GM23338 (cell line): ENCODE measurements around the gene ZNF808. TPM values are rescaled to one million over a fixed set of nuclear protein-coding genes. Genes with fewer than 3 reads are reported as not detected.
A peak's percentile ranks its signal among the peaks of the same experiment; 100 is the strongest.
"Not testable (repeated sequence)": the region's sequence is repeated elsewhere in the genome, so short reads cannot be mapped to it uniquely, and the experiment has no call there.

Experiments used
- ATAC-seq: fragments of 200-7000 bp; cut with Tn5 transposase; 3 replicates; pipeline ENCODE4 v1.9.1; 2020
- DNase-seq: peaks from one replicate; pipeline ENCODE4 v3.0.0-alpha.2; 2015; ENCODE audit warnings: low spot score
- H2AFZ ChIP-seq: fragments of 200-600 bp; sonication (generic); 2 replicates; pipeline ENCODE4 v1.8.0; 2016; ENCODE audit warnings: antibody characterized with exemption, mild to moderate bottlenecking, moderate library complexity
- H3F3A ChIP-seq: fragments of 200-600 bp; sonication (generic); replicated peaks from 2 replicates; pipeline ENCODE4 v1.8.0; 2017; ENCODE audit warnings: antibody characterized with exemption, mixed run types, low read depth
- H3K27ac ChIP-seq: fragments of 200-600 bp; sonication (generic); 2 replicates; pipeline ENCODE4 v1.6.1; 2016; ENCODE audit warnings: low read depth
- H3K27me3 ChIP-seq: fragments of 200-600 bp; sonication (generic); 2 replicates; pipeline ENCODE4 v1.8.0; 2016; ENCODE audit warnings: mild to moderate bottlenecking, mixed run types, moderate library complexity; ENCODE audit not compliant: insufficient read depth
- H3K36me3 ChIP-seq: fragments of 200-600 bp; sonication (generic); 2 replicates; pipeline ENCODE4 v1.8.0; 2016; ENCODE audit warnings: mild to moderate bottlenecking; ENCODE audit not compliant: insufficient read depth
- H3K4me1 ChIP-seq: fragments of 200-600 bp; sonication (generic); 2 replicates; pipeline ENCODE4 v1.8.0; 2016; ENCODE audit warnings: mild to moderate bottlenecking, moderate library complexity; ENCODE audit not compliant: insufficient read depth
- H3K4me2 ChIP-seq: fragments of 200-600 bp; sonication (generic); 2 replicates; pipeline ENCODE4 v1.7.1; 2017; ENCODE audit warnings: mixed run types
- H3K4me3 ChIP-seq: fragments of 200-600 bp; sonication (generic); 2 replicates; pipeline ENCODE4 v1.6.1; 2016; ENCODE audit warnings: mixed run types
- H3K79me2 ChIP-seq: fragments of 200-600 bp; sonication (generic); replicated peaks from 2 replicates; pipeline ENCODE4 v1.8.0; 2017; ENCODE audit warnings: mild to moderate bottlenecking; ENCODE audit not compliant: insufficient read depth
- H3K9me2 ChIP-seq: fragments of 200-600 bp; sonication (generic); 2 replicates; pipeline ENCODE4 v1.8.0; 2017; ENCODE audit not compliant: insufficient read depth
- H4K20me1 ChIP-seq: fragments of 200-600 bp; sonication (generic); replicated peaks from 2 replicates; pipeline ENCODE4 v1.8.0; 2017; ENCODE audit warnings: mild to moderate bottlenecking; ENCODE audit not compliant: insufficient read depth
- H3K27ac Mint-ChIP-seq: 2 replicates; pipeline ENCODE4 v1.8.0; 2020; ENCODE audit warnings: inconsistent platforms, mild to moderate bottlenecking, moderate library complexity, mixed read lengths
- H3K27me3 Mint-ChIP-seq: 3 replicates; pipeline ENCODE4 v1.8.0; 2022; ENCODE audit warnings: low read depth, mild to moderate bottlenecking, moderate library complexity, mixed read lengths, inconsistent platforms; ENCODE audit not compliant: insufficient read depth, poor library complexity
- H3K36me3 Mint-ChIP-seq: 3 replicates; pipeline ENCODE4 v1.8.0; 2021; ENCODE audit warnings: low read depth, mild to moderate bottlenecking, inconsistent platforms, moderate library complexity, mixed read lengths
- H3K4me1 Mint-ChIP-seq: 3 replicates; pipeline ENCODE4 v1.8.0; 2020; ENCODE audit warnings: mild to moderate bottlenecking, inconsistent platforms, mixed read lengths
- H3K4me3 Mint-ChIP-seq: 3 replicates; pipeline ENCODE4 v1.8.0; 2021; ENCODE audit warnings: moderate library complexity, mild to moderate bottlenecking, inconsistent platforms, mixed read lengths
- H3K9me3 Mint-ChIP-seq: 3 replicates; pipeline ENCODE4 v1.8.0; 2020; ENCODE audit warnings: moderate library complexity, mild to moderate bottlenecking, inconsistent platforms, mixed read lengths
- CREB1 ChIP-seq: fragments of 250-450 bp; sonication (Bioruptor Pico); IDR thresholded peaks from 2 replicates; pipeline ENCODE4 v1.5.0; 2020; ENCODE audit warnings: low read depth, mild to moderate bottlenecking, moderate library complexity
- ETS1 ChIP-seq: IDR thresholded peaks from 2 replicates; pipeline ENCODE4 v1.6.1; 2016; ENCODE audit warnings: antibody characterized with exemption
- EZH2phosphoT487 ChIP-seq: fragments of 200-600 bp; sonication (generic); IDR thresholded peaks from one replicate; pipeline ENCODE4 v1.8.1; 2018; ENCODE audit warnings: antibody characterized with exemption; ENCODE audit not compliant: unreplicated experiment
- JUNB ChIP-seq: IDR thresholded peaks from one replicate; pipeline ENCODE4 v1.6.1; 2016; ENCODE audit warnings: antibody characterized with exemption; ENCODE audit not compliant: unreplicated experiment
- NANOG ChIP-seq: IDR thresholded peaks from 2 replicates; pipeline ENCODE4 v1.6.1; 2016; ENCODE audit warnings: antibody characterized with exemption, borderline replicate concordance
- POLR2AphosphoS5 ChIP-seq: IDR thresholded peaks from 2 replicates; pipeline ENCODE4 v1.6.1; 2016; ENCODE audit warnings: antibody characterized with exemption, low read depth
- ZNF114 ChIP-seq: fragments of 250-450 bp; sonication (Bioruptor Pico); IDR thresholded peaks from 2 replicates; pipeline ENCODE4 v1.5.0; 2020; ENCODE audit warnings: mild to moderate bottlenecking, moderate library complexity
- polyA plus RNA-seq: library from polyadenylated mRNA; unstranded; fragments of >200 nt; fragmentation: Nextera tagmentation; extraction: Ambion mirVana; gene quantifications from 2 replicates; pipeline ENCODE4 v1.2.1, GENCODE V29; 2016
- total RNA-seq: library from RNA; depleted of rRNA; stranded (reverse); fragments of >200 nt; shearing (Covaris generic); gene quantifications from 2 replicates; pipeline ENCODE4 v1.2.3, GENCODE V29; 2014
- TF ChIP-seq, protein P1 (sequence below): fragments of 250-450 bp; sonication (Bioruptor Pico); IDR thresholded peaks from 2 replicates; pipeline ENCODE4 v1.5.0; 2020; ENCODE audit warnings: mild to moderate bottlenecking, moderate library complexity

The ZNF808 gene
- total and polyA plus RNA-seq, 2 experiments from 2014 or later, result 10.5 to 32.1 TPM

DNA sequence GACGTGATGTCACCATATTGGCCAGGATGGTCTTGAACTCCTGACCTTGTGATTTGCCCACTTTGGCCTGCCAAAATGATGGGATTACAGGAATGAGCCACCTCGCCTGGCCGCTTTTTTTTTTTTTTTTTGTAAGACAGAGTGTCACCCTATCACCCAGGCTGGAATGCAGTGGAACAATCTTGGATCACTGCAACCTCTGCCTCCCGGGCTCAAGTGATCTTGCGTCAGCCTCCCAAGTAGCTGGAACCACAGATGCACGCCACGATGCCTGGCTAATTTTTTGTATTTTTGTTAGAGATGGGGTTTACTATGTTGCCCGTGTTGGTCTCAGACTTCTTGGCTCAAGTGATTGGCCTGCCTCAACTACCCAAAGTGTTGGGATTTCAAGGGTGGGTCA lies 28.9 kb upstream of the ZNF808 start (continued):
- TF ChIP-seq, protein P1, sequence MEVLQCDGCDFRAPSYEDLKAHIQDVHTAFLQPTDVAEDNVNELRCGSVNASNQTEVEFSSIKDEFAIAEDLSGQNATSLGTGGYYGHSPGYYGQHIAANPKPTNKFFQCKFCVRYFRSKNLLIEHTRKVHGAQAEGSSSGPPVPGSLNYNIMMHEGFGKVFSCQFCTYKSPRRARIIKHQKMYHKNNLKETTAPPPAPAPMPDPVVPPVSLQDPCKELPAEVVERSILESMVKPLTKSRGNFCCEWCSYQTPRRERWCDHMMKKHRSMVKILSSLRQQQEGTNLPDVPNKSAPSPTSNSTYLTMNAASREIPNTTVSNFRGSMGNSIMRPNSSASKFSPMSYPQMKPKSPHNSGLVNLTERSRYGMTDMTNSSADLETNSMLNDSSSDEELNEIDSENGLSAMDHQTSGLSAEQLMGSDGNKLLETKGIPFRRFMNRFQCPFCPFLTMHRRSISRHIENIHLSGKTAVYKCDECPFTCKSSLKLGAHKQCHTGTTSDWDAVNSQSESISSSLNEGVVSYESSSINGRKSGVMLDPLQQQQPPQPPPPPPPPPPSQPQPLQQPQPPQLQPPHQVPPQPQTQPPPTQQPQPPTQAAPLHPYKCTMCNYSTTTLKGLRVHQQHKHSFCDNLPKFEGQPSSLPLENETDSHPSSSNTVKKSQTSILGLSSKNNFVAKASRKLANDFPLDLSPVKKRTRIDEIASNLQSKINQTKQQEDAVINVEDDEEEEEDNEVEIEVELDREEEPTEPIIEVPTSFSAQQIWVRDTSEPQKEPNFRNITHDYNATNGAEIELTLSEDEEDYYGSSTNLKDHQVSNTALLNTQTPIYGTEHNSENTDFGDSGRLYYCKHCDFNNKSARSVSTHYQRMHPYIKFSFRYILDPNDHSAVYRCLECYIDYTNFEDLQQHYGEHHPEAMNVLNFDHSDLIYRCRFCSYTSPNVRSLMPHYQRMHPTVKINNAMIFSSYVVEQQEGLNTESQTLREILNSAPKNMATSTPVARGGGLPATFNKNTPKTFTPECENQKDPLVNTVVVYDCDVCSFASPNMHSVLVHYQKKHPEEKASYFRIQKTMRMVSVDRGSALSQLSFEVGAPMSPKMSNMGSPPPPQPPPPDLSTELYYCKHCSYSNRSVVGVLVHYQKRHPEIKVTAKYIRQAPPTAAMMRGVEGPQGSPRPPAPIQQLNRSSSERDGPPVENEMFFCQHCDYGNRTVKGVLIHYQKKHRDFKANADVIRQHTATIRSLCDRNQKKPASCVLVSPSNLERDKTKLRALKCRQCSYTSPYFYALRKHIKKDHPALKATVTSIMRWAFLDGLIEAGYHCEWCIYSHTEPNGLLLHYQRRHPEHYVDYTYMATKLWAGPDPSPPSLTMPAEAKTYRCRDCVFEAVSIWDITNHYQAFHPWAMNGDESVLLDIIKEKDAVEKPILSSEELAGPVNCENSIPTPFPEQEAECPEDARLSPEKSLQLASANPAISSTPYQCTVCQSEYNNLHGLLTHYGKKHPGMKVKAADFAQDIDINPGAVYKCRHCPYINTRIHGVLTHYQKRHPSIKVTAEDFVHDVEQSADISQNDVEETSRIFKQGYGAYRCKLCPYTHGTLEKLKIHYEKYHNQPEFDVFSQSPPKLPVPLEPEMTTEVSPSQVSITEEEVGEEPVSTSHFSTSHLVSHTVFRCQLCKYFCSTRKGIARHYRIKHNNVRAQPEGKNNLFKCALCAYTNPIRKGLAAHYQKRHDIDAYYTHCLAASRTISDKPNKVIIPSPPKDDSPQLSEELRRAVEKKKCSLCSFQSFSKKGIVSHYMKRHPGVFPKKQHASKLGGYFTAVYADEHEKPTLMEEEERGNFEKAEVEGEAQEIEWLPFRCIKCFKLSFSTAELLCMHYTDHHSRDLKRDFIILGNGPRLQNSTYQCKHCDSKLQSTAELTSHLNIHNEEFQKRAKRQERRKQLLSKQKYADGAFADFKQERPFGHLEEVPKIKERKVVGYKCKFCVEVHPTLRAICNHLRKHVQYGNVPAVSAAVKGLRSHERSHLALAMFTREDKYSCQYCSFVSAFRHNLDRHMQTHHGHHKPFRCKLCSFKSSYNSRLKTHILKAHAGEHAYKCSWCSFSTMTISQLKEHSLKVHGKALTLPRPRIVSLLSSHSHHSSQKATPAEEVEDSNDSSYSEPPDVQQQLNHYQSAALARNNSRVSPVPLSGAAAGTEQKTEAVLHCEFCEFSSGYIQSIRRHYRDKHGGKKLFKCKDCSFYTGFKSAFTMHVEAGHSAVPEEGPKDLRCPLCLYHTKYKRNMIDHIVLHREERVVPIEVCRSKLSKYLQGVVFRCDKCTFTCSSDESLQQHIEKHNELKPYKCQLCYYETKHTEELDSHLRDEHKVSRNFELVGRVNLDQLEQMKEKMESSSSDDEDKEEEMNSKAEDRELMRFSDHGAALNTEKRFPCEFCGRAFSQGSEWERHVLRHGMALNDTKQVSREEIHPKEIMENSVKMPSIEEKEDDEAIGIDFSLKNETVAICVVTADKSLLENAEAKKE, result no peak
- TF ChIP-seq ETS1 (no peak), EZH2phosphoT487 (no peak), POLR2AphosphoS5 (no peak), JUNB (no peak), CREB1 (no peak), ZNF114 (CRISPR knock-in tag) (no peak)

DNA sequence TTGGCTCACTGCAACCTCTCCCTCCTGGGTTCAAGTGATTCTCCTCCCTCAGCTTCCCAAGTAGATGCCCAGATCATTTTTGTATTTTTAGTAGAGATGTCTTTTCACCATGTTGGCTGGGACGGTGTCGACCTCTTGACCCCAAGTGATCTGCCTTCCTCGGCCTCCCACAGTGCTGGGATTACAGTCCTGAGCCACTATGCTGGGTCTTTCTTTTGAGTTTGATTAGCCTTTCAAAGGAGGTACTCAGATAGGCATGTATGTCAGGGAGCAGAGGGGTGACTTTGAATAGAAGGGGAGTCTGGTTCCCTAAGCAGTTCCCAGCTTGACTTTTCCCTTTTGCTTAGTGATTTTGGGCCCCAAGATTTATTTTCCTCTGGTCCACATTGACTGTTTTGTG lies 27.0 kb upstream of the ZNF808 start:
- Mint-ChIP-seq H3K4me1 (peaks cover 19% of the 10 kb centered on the region), H3K27me3 (peaks cover 77% of the 10 kb centered on the region), H3K4me3 (peak overlapping the region; percentile 28; the same call in 1 of the 3 replicates), H3K36me3 (peaks cover 14% of the 10 kb centered on the region)
- Histone ChIP-seq H4K20me1 (peaks cover 30% of the 10 kb centered on the region), H3K27me3 (peaks cover 57% of the 10 kb centered on the region), H3K4me2 (0 out of 2 replicates have a peak overlapping the region, but pooled peaks have one; percentile 8)
- peak; percentile 90 for TF ChIP-seq NANOG
- peak; percentile 70 for TF ChIP-seq POLR2AphosphoS5
- TF ChIP-seq, protein P1, result 0 out of 2 replicates have a peak, but pooled peaks have one; percentile 6
- DNase-seq (peak; percentile 81), ATAC-seq (peak; percentile 98)
- H3F3A ChIP-seq, H3K79me2 ChIP-seq, H3K36me3 ChIP-seq, H3K9me2 ChIP-seq, H3K4me3 ChIP-seq, H3K27ac ChIP-seq, H3K4me1 ChIP-seq, H3K27ac Mint-ChIP-seq, H2AFZ ChIP-seq, H3K9me3 Mint-ChIP-seq: not testable (repeated sequence)
